ENCODE data around the gene SPART. TPM values are rescaled to one million over a fixed set of nuclear protein-coding genes. Genes with fewer than 3 reads are reported as not detected.

SPART gene
- total and polyA plus RNA-seq, 9 of the 15 experiments (the other 6 are each of a cell fraction or from before 2014, with no cell fraction given): 18.7 to 79.0 (median 41.0) TPM

- TF ChIP-seq PREB (CRISPR knock-in tag; IDR thresholded peaks at IDR 0.05): no peak
- no peak for TF ChIP-seq ZNF146 (CRISPR knock-in tag; IDR thresholded peaks at IDR 0.05; ENCODE audit: unreplicated experiment)
Measured at GRCh38 chr13:36258831-36259230, 87.4 kb downstream of the SPART start (continued).

Small RNA genes within 50 kb of the gene (small RNA-seq; reads per million reads assigned to genes)
- gene RNU6-71P: not detected

Other genes starting within 250 kb of the SPART start
- not detected in 2 replicates for gene DCLK1, start 215.0 kb downstream of the SPART start, total RNA-seq (2014; rRNA removed)
- gene DCLK1, start 215.0 kb downstream of the SPART start, total RNA-seq (2014; rRNA removed; fragmentation: Illumina TruSeq; extraction: Trizol): not detected in 2 replicates
- not detected in 2 replicates for gene DCLK1, start 215.0 kb downstream of the SPART start, total RNA-seq (2015; rRNA removed; fragmentation: Illumina TruSeq; extraction: Trizol)
- gene DCLK1, start 215.0 kb downstream of the SPART start, total RNA-seq (2021): 0.07 TPM in 1 of 2 replicates, not detected in the other
- not detected in 2 replicates for gene DCLK1, start 215.0 kb downstream of the SPART start, polyA plus RNA-seq (2011; rRNA removed)
- gene DCLK1, start 215.0 kb downstream of the SPART start, polyA plus RNA-seq (2014; fragmentation: Illumina TruSeq; extraction: Trizol): not detected in 2 replicates
- not detected for gene DCLK1, start 215.0 kb downstream of the SPART start, polyA plus RNA-seq (2014; fragmentation: Nextera tagmentation; extraction: Ambion mirVana)
- gene DCLK1, start 215.0 kb downstream of the SPART start, polyA plus RNA-seq (2014; rRNA removed): not detected in 2 replicates
- 10.3 and 11.1 TPM in 2 replicates for gene SOHLH2, start 131.8 kb downstream of the SPART start, total RNA-seq (2014; rRNA removed)
- gene SOHLH2, start 131.8 kb downstream of the SPART start, total RNA-seq (2014; rRNA removed; fragmentation: Illumina TruSeq; extraction: Trizol): 19.5 and 20.9 TPM in 2 replicates
- gene SOHLH2, start 131.8 kb downstream of the SPART start, total RNA-seq (2015; rRNA removed; fragmentation: Illumina TruSeq; extraction: Trizol): 11.9 and 13.0 TPM in 2 replicates
- 12.7 and 13.6 TPM in 2 replicates for gene SOHLH2, start 131.8 kb downstream of the SPART start, total RNA-seq (2021)
- gene SOHLH2, start 131.8 kb downstream of the SPART start, polyA plus RNA-seq (2011; rRNA removed): 17.0 and 18.2 TPM in 2 replicates
- gene SOHLH2, start 131.8 kb downstream of the SPART start, polyA plus RNA-seq (2014; fragmentation: Illumina TruSeq; extraction: Trizol): 20.3 and 22.5 TPM in 2 replicates
- gene SOHLH2, start 131.8 kb downstream of the SPART start, polyA plus RNA-seq (2014; fragmentation: Nextera tagmentation; extraction: Ambion mirVana): 10 to 100 TPM; 21.6 to 26.7 TPM
- 13.6 and 14.5 TPM in 2 replicates for gene SOHLH2, start 131.8 kb downstream of the SPART start, polyA plus RNA-seq (2014; rRNA removed)
- 6.8 and 6.9 TPM in 2 replicates for gene CCDC169, start 48.6 kb downstream of the SPART start, total RNA-seq (2014; rRNA removed)
- 17.2 and 18.6 TPM in 2 replicates for gene CCDC169, start 48.6 kb downstream of the SPART start, total RNA-seq (2014; rRNA removed; fragmentation: Illumina TruSeq; extraction: Trizol)
- gene CCDC169, start 48.6 kb downstream of the SPART start, total RNA-seq (2015; rRNA removed; fragmentation: Illumina TruSeq; extraction: Trizol): 10.3 and 10.8 TPM in 2 replicates
- 9.6 and 12.6 TPM in 2 replicates for gene CCDC169, start 48.6 kb downstream of the SPART start, total RNA-seq (2021)
- gene CCDC169, start 48.6 kb downstream of the SPART start, polyA plus RNA-seq (2011; rRNA removed): 11.7 and 15.4 TPM in 2 replicates
- 11.6 and 12.4 TPM in 2 replicates for gene CCDC169, start 48.6 kb downstream of the SPART start, polyA plus RNA-seq (2014; fragmentation: Illumina TruSeq; extraction: Trizol)
- gene CCDC169, start 48.6 kb downstream of the SPART start, polyA plus RNA-seq (2014; fragmentation: Nextera tagmentation; extraction: Ambion mirVana): 10 to 100 TPM; 18.9 to 22.0 TPM
- gene CCDC169, start 48.6 kb downstream of the SPART start, polyA plus RNA-seq (2014; rRNA removed): 9.0 and 12.4 TPM in 2 replicates
- gene CCNA1, start 86.1 kb upstream of the SPART start, total RNA-seq (2014; rRNA removed): not detected in 2 replicates
- gene CCNA1, start 86.1 kb upstream of the SPART start, total RNA-seq (2014; rRNA removed; fragmentation: Illumina TruSeq; extraction: Trizol): not detected in 2 replicates
- gene CCNA1, start 86.1 kb upstream of the SPART start, total RNA-seq (2015; rRNA removed; fragmentation: Illumina TruSeq; extraction: Trizol): not detected in 2 replicates
- gene CCNA1, start 86.1 kb upstream of the SPART start, total RNA-seq (2021): not detected in 2 replicates
- gene CCNA1, start 86.1 kb upstream of the SPART start, polyA plus RNA-seq (2011; rRNA removed): 0.04 and 0.08 TPM in 2 replicates
- gene CCNA1, start 86.1 kb upstream of the SPART start, polyA plus RNA-seq (2014; fragmentation: Illumina TruSeq; extraction: Trizol): not detected in 2 replicates
- gene CCNA1, start 86.1 kb upstream of the SPART start, polyA plus RNA-seq (2014; fragmentation: Nextera tagmentation; extraction: Ambion mirVana): not detected
- not detected in 2 replicates for gene CCNA1, start 86.1 kb upstream of the SPART start, polyA plus RNA-seq (2014; rRNA removed)

Measured in K562 (cell line).